SU-DHL-6 (cell line): Measurements from ENCODE around the gene DMGDH.

Experiments
- H2AFZ ChIP-seq: fragments of 200-600 bp; sonication (generic); 2 replicates; pipeline ENCODE4 v1.6.1; 2014; ENCODE audit warnings: low read depth, mild to moderate bottlenecking, moderate library complexity, mixed read lengths, antibody characterized with exemption, low read length; ENCODE audit not compliant: severe bottlenecking
- H3F3A ChIP-seq: fragments of 200-600 bp; shearing (Covaris generic); 2 replicates; pipeline ENCODE4 v1.6.0; 2016; ENCODE audit warnings: antibody characterized with exemption, mild to moderate bottlenecking; ENCODE audit not compliant: insufficient read depth
- H3K27ac ChIP-seq: fragments of 200-600 bp; sonication (generic); 2 replicates; pipeline ENCODE4 v1.5.1; 2016; ENCODE audit warnings: low read depth, mild to moderate bottlenecking, low read length, moderate library complexity, mixed read lengths
- H3K27me3 ChIP-seq: fragments of 200-600 bp; sonication (generic), shearing (Covaris generic); 2 replicates; pipeline ENCODE4 v1.6.0; 2014; ENCODE audit warnings: mild to moderate bottlenecking, low read length
- H3K36me3 ChIP-seq: fragments of 200-600 bp; sonication (generic); 2 replicates; pipeline ENCODE4 v1.6.1; 2014; ENCODE audit warnings: mild to moderate bottlenecking, low read length, mixed read lengths
- H3K4me2 ChIP-seq: fragments of 300-600, 200-600 bp; shearing (Covaris generic), sonication (generic); 2 replicates; pipeline ENCODE4 v1.6.0; 2014; ENCODE audit warnings: low read length, low read depth, mild to moderate bottlenecking; ENCODE audit not compliant: poor library complexity, severe bottlenecking
- H3K4me3 ChIP-seq: fragments of 200-600 bp; sonication (generic); 2 replicates; pipeline ENCODE4 v1.5.1; 2014; ENCODE audit warnings: antibody characterized with exemption, low read length, mild to moderate bottlenecking, mixed read lengths; ENCODE audit not compliant: insufficient read depth, poor library complexity, severe bottlenecking
- H3K79me2 ChIP-seq: fragments of 200-600 bp; sonication (generic); 2 replicates; pipeline ENCODE4 v1.6.1; 2014; ENCODE audit warnings: mild to moderate bottlenecking, low read length, moderate library complexity; ENCODE audit not compliant: insufficient read depth
- H3K9ac ChIP-seq: fragments of 200-600 bp; sonication (generic); 2 replicates; pipeline ENCODE4 v1.7.0; 2014; ENCODE audit warnings: mild to moderate bottlenecking, low read length
- H3K9me2 ChIP-seq: fragments of 200-600 bp; sonication (generic); replicated peaks from 2 replicates; pipeline ENCODE4 v1.6.1; 2014; ENCODE audit warnings: low read length; ENCODE audit not compliant: insufficient read depth
- H3K9me3 ChIP-seq: fragments of 200-600 bp; sonication (generic); 2 replicates; pipeline ENCODE4 v1.6.1; 2014; ENCODE audit warnings: low read length, mixed read lengths; ENCODE audit not compliant: insufficient read depth
- H4K20me1 ChIP-seq: fragments of 200-600 bp; sonication (generic); 2 replicates; pipeline ENCODE4 v1.6.1; 2014; ENCODE audit warnings: low read depth, mild to moderate bottlenecking, antibody characterized with exemption, low read length, moderate library complexity, mixed read lengths
- EZH2phosphoT487 ChIP-seq: fragments of 200-600 bp; sonication (generic), shearing (Covaris generic); conservative IDR thresholded peaks from 2 replicates; pipeline ENCODE4 v1.6.1; 2018; ENCODE audit warnings: mild to moderate bottlenecking, antibody characterized with exemption, low read length, moderate library complexity, mixed read lengths
- TF ChIP-seq, protein P1 (sequence below): fragments of 200-600 bp; sonication (generic); IDR thresholded peaks from one replicate; pipeline ENCODE4 v1.5.1; 2017; ENCODE audit warnings: antibody characterized with exemption, mild to moderate bottlenecking, low read length, moderate library complexity; ENCODE audit not compliant: insufficient read depth, poor library complexity, severe bottlenecking

Gene DMGDH

DNA sequence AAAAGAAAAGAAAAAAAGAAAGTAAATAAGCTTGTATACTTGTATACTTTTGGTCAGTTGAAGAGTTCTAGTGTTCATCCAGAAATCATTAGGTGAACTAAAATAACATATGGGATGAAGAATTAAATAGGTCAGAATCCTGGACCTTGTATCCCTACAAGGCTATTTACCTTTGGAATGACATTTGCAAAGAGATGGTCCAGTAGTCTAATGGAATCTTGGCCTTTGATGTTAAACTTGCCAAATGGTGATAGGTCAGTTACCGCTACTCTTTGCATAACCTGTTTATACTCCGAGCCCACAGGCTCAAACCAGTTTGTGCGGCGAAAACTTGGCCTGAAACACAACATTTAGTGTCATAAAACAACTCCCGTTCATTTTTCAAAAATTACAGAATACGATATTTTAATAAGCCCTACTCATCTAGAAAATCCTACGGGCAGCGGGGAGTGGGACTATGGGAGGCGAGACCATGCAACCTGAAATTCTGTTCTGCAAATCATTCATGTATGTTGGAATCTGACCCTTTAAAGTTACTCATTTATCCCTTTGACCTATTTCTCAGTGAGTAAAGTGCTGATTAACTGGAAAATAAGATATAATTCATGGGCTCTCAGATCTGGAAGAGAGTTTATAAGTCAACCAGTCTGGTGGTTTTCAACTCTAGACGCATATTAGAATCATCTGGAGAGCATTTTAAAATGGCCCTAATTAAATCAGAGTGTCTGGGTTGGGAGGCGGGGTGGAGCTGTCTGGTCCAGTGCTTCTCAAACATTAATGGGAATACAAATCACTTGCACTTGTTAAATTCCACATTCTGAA is 38.6 kb downstream of the DMGDH start:
- Histone ChIP-seq H3K79me2 (no peaks in the 10 kb centered on the region), H3K4me2 (no peak overlapping the region), H3K9me2 (no peaks in the 10 kb centered on the region), H3K27me3 (no peaks in the 10 kb centered on the region), H3K9me3 (no peaks in the 10 kb centered on the region), H3K9ac (no peak overlapping the region), H2AFZ (no peak overlapping the region), H3K4me3 (no peak overlapping the region), H3F3A (no peaks in the 10 kb centered on the region), H4K20me1 (no peaks in the 10 kb centered on the region), H3K27ac (no peak overlapping the region), H3K36me3 (no peaks in the 10 kb centered on the region)
- no peak for TF ChIP-seq EZH2phosphoT487
- TF ChIP-seq, protein P1, sequence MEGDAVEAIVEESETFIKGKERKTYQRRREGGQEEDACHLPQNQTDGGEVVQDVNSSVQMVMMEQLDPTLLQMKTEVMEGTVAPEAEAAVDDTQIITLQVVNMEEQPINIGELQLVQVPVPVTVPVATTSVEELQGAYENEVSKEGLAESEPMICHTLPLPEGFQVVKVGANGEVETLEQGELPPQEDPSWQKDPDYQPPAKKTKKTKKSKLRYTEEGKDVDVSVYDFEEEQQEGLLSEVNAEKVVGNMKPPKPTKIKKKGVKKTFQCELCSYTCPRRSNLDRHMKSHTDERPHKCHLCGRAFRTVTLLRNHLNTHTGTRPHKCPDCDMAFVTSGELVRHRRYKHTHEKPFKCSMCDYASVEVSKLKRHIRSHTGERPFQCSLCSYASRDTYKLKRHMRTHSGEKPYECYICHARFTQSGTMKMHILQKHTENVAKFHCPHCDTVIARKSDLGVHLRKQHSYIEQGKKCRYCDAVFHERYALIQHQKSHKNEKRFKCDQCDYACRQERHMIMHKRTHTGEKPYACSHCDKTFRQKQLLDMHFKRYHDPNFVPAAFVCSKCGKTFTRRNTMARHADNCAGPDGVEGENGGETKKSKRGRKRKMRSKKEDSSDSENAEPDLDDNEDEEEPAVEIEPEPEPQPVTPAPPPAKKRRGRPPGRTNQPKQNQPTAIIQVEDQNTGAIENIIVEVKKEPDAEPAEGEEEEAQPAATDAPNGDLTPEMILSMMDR, result no peak

DNA sequence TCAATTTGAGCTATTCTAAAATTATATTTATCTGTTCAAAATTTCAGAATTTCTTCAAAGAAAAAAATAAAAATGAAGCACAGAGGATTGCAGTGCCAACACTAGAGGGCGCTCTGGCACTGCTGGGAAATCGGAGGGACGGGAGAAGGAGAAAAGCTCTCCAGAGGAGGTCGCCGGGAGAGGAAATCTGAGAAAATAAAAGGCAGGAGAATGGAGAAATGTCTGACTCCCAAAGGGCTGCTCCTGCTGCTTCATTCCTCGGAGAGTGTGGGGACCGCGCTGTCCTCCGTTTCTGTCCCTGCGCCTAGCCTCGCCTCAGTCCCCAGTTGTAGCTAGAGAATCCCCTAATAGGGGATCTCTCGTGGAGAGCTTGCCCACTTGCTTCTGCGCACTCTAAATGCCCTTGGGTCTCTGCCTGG is 44.4 kb downstream of the DMGDH start:
- Histone ChIP-seq H3K4me2 (no peak overlapping the region), H3K4me3 (no peak overlapping the region)

DNA sequence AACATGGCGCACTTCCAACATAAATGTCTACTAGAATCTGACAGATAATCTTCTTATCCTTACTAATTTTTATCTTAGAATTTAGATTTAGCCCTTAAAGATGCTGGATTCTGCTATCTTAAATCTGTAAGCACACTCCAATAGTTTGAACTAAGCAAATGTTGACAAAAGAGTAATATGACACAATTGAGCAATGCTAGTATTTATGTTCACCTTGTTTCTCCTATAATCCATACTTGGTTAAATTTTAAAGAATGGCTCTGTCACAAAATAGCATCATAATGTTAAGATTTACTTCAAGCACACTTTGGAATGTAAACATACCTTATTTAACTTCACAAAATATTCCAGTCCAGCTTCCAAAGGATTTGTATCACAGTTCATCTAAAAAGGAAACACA is 45.5 kb downstream of the DMGDH start:
- Histone ChIP-seq H3F3A (no peaks in the 10 kb centered on the region), H3K9me3 (no peaks in the 10 kb centered on the region), H3K9ac (no peak overlapping the region), H3K27me3 (no peaks in the 10 kb centered on the region), H2AFZ (no peak overlapping the region), H4K20me1 (no peaks in the 10 kb centered on the region), H3K27ac (no peak overlapping the region), H3K79me2 (no peaks in the 10 kb centered on the region), H3K4me2 (no peak overlapping the region), H3K9me2 (no peaks in the 10 kb centered on the region), H3K36me3 (no peaks in the 10 kb centered on the region), H3K4me3 (no peak overlapping the region)
- TF ChIP-seq, protein P1, result no peak
- TF ChIP-seq EZH2phosphoT487, result no peak

More for the DNA sequence above, 44.4 kb downstream of the DMGDH start:
- no peak overlapping the region for H3K9ac ChIP-seq
- no peaks in the 10 kb centered on the region for H3K79me2 ChIP-seq
- no peak overlapping the region for H2AFZ ChIP-seq
- no peaks in the 10 kb centered on the region for H3F3A ChIP-seq
- no peaks in the 10 kb centered on the region for H4K20me1 ChIP-seq
- no peaks in the 10 kb centered on the region for H3K27me3 ChIP-seq
- TF ChIP-seq, protein P1, result peak; percentile 98
- TF ChIP-seq EZH2phosphoT487, result no peak
- H3K9me3 ChIP-seq, result no peaks in the 10 kb centered on the region
- H3K9me2 ChIP-seq, result no peaks in the 10 kb centered on the region
- H3K27ac ChIP-seq, result no peak overlapping the region
- H3K36me3 ChIP-seq, result no peaks in the 10 kb centered on the region
